ENCODE results near the gene GABBR2.
A peak's percentile ranks its signal among the peaks of the same experiment; 100 is the strongest.

The GABBR2 gene

GRCh38 chr9:98708103-98708932, 417 bp downstream of the GABBR2 start:
- no peak for DNase-seq (ENCODE audit: low read depth)
- TF ChIP-seq CTCF (IDR thresholded peaks at IDR 0.05; ENCODE audit: low read length, missing control alignments) = no peak
- H3K4me3 ChIP-seq (replicated peaks; ENCODE audit: low read depth, low read length) = peak overlapping the region; percentile 59

GRCh38 chr9:98707166-98708102, 1.3 kb downstream of the GABBR2 start:
- H3K4me3 ChIP-seq (replicated peaks; ENCODE audit: low read depth, low read length) = peak overlapping the region; percentile 59
- peak; percentile 69 for TF ChIP-seq CTCF (IDR thresholded peaks at IDR 0.05; ENCODE audit: low read length, missing control alignments)
- DNase-seq (ENCODE audit: low read depth) = peak; percentile 89

GRCh38 chr9:98706651-98707165, 2.0 kb downstream of the GABBR2 start:
- peak overlapping the region; percentile 59 for H3K4me3 ChIP-seq (replicated peaks; ENCODE audit: low read depth, low read length)
- peak; percentile 61 for DNase-seq (ENCODE audit: low read depth)
- no peak for TF ChIP-seq CTCF (IDR thresholded peaks at IDR 0.05; ENCODE audit: low read length, missing control alignments)

DNA sequence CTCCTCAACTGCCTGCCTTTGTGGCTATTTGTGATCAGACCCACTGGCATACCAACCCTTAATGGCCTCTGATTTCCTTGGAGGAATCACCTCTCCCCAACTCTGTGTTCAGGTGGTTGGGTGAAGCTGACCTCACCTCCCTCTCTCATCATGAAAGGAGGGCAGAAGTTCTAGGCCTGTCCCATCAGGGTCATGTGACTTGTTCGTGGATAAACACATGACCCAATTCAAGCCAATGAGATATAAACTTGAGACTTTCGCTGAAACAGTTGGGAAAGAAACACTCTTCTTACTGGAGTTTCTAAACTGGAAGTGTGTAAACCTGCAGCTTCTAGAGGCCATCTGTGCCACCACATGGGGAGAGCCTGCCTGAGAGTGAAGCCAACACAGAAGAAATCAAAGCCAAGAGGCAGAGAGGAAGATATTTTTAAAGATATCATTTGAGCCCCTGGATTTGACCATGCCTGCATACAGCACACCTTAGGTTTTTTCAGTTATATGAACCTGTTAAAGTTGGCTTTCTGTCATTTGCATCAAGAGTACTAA, 5.8 kb downstream of the GABBR2 start:
- no peak for DNase-seq (ENCODE audit: low read depth)
- no peak for TF ChIP-seq CTCF (IDR thresholded peaks at IDR 0.05; ENCODE audit: low read length, missing control alignments)
- H3K4me3 ChIP-seq (replicated peaks; ENCODE audit: low read depth, low read length) = no peak overlapping the region

DNA sequence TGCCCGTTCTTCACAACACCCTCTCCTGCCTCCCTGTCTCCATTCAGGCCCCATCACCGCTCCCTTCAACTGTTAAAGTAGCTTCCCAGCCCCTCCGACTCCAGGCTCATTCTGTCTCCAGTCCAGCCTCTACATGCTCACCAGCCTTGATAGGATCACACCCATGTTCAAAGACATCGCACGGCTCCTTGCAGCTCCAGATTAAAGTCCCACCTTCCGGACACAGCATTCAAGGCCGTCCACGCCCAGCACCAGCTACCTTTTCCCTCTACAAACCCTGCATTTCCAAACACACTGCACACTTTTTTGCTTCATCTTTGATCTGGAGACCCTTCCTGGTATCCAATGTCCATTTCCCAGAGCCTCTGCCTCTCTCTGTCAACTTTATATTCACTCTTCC, 6.4 kb downstream of the GABBR2 start:
- TF ChIP-seq CTCF (IDR thresholded peaks at IDR 0.05; ENCODE audit: low read length, missing control alignments) = no peak
- H3K4me3 ChIP-seq (replicated peaks; ENCODE audit: low read depth, low read length) = no peak overlapping the region
- no peak for DNase-seq (ENCODE audit: low read depth)

DNA sequence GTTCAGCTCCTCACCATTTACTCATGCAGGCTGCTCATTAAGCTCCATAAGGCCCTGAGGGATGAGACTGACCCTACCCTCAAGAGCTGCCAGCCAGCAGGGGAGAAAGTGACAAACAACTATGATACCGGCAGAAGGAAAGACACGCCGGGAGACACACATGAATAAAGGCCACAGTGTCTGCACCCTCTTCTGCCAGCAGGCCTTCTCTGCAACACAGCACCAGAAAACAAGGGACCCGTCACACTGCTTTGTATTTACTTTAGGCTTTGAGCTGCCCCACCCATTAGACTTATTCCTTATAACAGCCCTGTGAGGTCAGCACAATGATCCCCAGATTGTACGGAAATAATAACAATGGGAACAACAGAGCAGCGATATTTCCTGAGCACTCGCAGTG, 7.2 kb downstream of the GABBR2 start:
- no peak overlapping the region for H3K4me3 ChIP-seq (replicated peaks; ENCODE audit: low read depth, low read length)
- TF ChIP-seq CTCF (IDR thresholded peaks at IDR 0.05; ENCODE audit: low read length, missing control alignments) = no peak
- DNase-seq (ENCODE audit: low read depth) = no peak

Measured in fibroblast of pulmonary artery (primary cell).